T follicular helper cell (primary cell): ENCODE data around the gene TMC5.
"Not testable (repeated sequence)": the region's sequence is repeated elsewhere in the genome, so short reads cannot be mapped to it uniquely, and the experiment has no call there.

Experiments
- DNase-seq: peaks from one replicate; pipeline ENCODE4 v3.0.0-alpha.2; 2020; ENCODE audit warnings: low read depth
- total RNA-seq, 2 experiments: gene quantifications; one replicate each; lab custom pipeline; 2026; lab: John Stamatoyannopoulos, UW

The TMC5 gene
- 0.12 to 0.13 reads per million in 2 experiments for total RNA-seq

- DNase-seq: no peak
Observed at GRCh38 chr16:19417640-19418039, at the start of gene TMC5. TSS of gene TMC5 (plus strand) at chr16:19417883. CDS start at chr16:19440039, 22,156 bp downstream.

GRCh38 chr16:19372541-19372940 is 45.1 kb upstream of the TMC5 start:
- DNase-seq: not testable (repeated sequence)

- no peak for DNase-seq
Observed at GRCh38 chr16:19374402-19374801, 43.3 kb upstream of the TMC5 start.

- no peak for DNase-seq
Observed at GRCh38 chr16:19375561-19376158, 42.0 kb upstream of the TMC5 start.

GRCh38 chr16:19377864-19378263 is 39.8 kb upstream of the TMC5 start:
- DNase-seq: no peak

GRCh38 chr16:19378511-19378910 is 39.2 kb upstream of the TMC5 start:
- no peak for DNase-seq

GRCh38 chr16:19379838-19380237 is 37.8 kb upstream of the TMC5 start:
- no peak for DNase-seq

- DNase-seq: no peak
Observed at GRCh38 chr16:19380328-19380727, 37.4 kb upstream of the TMC5 start.

GRCh38 chr16:19382084-19382801 is 35.4 kb upstream of the TMC5 start:
- DNase-seq: no peak

GRCh38 chr16:19382887-19383816 is 34.5 kb upstream of the TMC5 start:
- DNase-seq: no peak

GRCh38 chr16:19384656-19385055 is 33.0 kb upstream of the TMC5 start:
- DNase-seq: no peak

- DNase-seq: no peak
Observed at GRCh38 chr16:19386525-19386924, 31.2 kb upstream of the TMC5 start.

- peak; percentile 4 for DNase-seq
Observed at GRCh38 chr16:19389246-19389645, 28.4 kb upstream of the TMC5 start.

GRCh38 chr16:19391185-19391776 is 26.4 kb upstream of the TMC5 start:
- not testable (repeated sequence) for DNase-seq

- no peak for DNase-seq
Observed at GRCh38 chr16:19392352-19392751, 25.3 kb upstream of the TMC5 start.

GRCh38 chr16:19393226-19394111 is 24.2 kb upstream of the TMC5 start:
- DNase-seq: no peak

- not testable (repeated sequence) for DNase-seq
Observed at GRCh38 chr16:19395646-19396267, 21.9 kb upstream of the TMC5 start.

- no peak for DNase-seq
Observed at GRCh38 chr16:19396555-19397011, 21.1 kb upstream of the TMC5 start.

GRCh38 chr16:19397373-19397772 is 20.3 kb upstream of the TMC5 start:
- DNase-seq: not testable (repeated sequence)

- DNase-seq: no peak
Observed at GRCh38 chr16:19400711-19401110, 17.0 kb upstream of the TMC5 start.
